ENCODE results near the gene ANGPTL7.

DNA sequence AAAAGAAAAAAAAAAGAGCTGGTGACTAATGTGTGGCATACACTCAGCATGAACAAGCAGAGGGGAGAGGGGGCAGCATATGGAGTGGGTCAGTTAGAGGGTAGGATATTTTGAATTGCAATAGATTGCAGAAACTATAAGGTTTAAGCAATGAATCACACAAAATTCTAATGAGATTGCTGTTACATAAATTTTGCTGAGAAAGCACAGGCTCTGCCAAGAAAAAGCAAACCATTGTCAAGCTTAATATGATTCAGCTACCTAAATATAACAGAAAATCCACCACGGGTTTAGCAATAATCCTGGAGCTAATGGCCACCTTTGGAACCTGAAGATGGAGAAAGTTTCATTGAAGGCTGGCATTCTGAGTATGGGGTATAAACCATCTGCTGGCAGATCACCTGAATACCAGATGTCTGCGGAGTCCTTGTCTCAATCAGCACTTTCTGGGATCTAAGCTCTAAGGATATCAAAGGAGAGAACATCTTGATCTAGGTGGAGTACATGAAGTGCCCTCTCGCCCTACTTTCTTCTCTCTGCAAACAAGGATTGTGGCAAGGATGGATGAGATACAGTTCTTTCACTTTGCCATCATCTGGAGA lies 30.3 kb upstream of the ANGPTL7 start:
- TF ChIP-seq POLR2AphosphoS5 (IDR thresholded peaks at IDR 0.05; ENCODE audit: borderline replicate concordance, low read depth, low read length) (no peak), EZH2 (IDR thresholded peaks at IDR 0.05) (no peak)
